Left lung (tissue), 10 donors: Measurements from ENCODE around the gene UPB1. TPM values are rescaled to one million over a fixed set of nuclear protein-coding genes. Genes with fewer than 3 reads are reported as not detected.

ENCODE experiments used
- ATAC-seq: fragments of 200-7000 bp; cut with Tn5 transposase; one replicate; pipeline ENCODE4 v1.9.1; 2020; ENCODE audit warnings: moderate library complexity
- DNase-seq, 4 donors: peaks; one replicate each; pipeline ENCODE4 v3.0.0-alpha.2; 2013 to 2020
- H3K27ac ChIP-seq, 2 donors: fragments of 200-600 bp; sonication (generic) in 1 of 2; one replicate each; pipeline versions ENCODE4 v1.5.0 to v1.8.0; 2020 to 2021
- H3K27me3 ChIP-seq, 2 donors: fragments of 200-600 bp; sonication (generic) in 1 of 2; one replicate each; pipeline versions ENCODE4 v1.5.0 to v1.8.0; 2020 to 2021
- H3K36me3 ChIP-seq, 2 donors: fragments of 200-600 bp; sonication (generic) in 1 of 2; one replicate each; pipeline versions ENCODE4 v1.5.0 to v1.8.0; 2020 to 2021
- H3K4me1 ChIP-seq, 2 donors: fragments of 200-600 bp; one replicate each; pipeline ENCODE4 v1.8.0; 2021
- H3K4me3 ChIP-seq, 2 donors: fragments of 200-600 bp; sonication (generic) in 1 of 2; one replicate each; pipeline versions ENCODE4 v1.5.0 to v1.8.0; 2020 to 2021; ENCODE audit warnings: mild to moderate bottlenecking in 1 of 2
- H3K9me3 ChIP-seq, 2 donors: fragments of 200-600 bp; sonication (generic) in 1 of 2; one replicate each; pipeline versions ENCODE4 v1.5.0 to v1.8.0; 2020 to 2021
- CTCF ChIP-seq, 2 donors: fragments of 200-600 bp; sonication (generic) in 1 of 2; IDR thresholded peaks; one replicate each; pipeline versions ENCODE4 v1.5.0 to v1.8.0; 2021; ENCODE audit warnings: antibody characterized with exemption in 2 of 2
- intact Hi-C, 2 donors: fragments of 100-400 bp; cut with DNase I; formaldehyde crosslinking; loops; one replicate each; pipeline versions ENCODE4 v1.11.2 to v1.14.2; 2022
- polyA plus RNA-seq, 6 donors: library from polyadenylated mRNA; unstranded; fragments of 120-200 nt; gene quantifications; one replicate each; pipeline ENCODE4 v1.2.1, GENCODE V29; 2013; ENCODE audit not compliant: insufficient read length in 6 of 6
- total RNA-seq, 2 donors: library from RNA; stranded (reverse); fragmentation: NEBNext Ultra II Directional; extraction: Animal tissue kit (Norgen Biotek cat#: 25700); gene quantifications; one replicate each; pipeline ENCODE4 v1.2.1, GENCODE V29; 2021
- donor health status: DM: no; HTN: yes; CAD: no.
- donor health status: DM: no; HTN: no; CAD: no.

UPB1 gene
- total and polyA plus RNA-seq, 8 donors: 0.50 to 2.3 (median 1.8) TPM

- peak; percentile 91 for ATAC-seq
- Histone ChIP-seq H3K27ac (peak within 1 kb of the TSS; percentile 98 to 99), H3K9me3 (no peaks in the 10 kb centered on the region), H3K4me1 (peaks cover 21 to 69% of the 10 kb centered on the region in 2 donors), H3K4me3 (peak within 1 kb of the TSS; percentile 95 to 100), H3K27me3 (no peaks in the 10 kb centered on the region), H3K36me3 (peaks cover 0 to 28% of the 10 kb centered on the region in 2 donors)
- DNase-seq: peak; percentile 99 to 100 (median 100)
- peak in 1 of 2 donors; percentile 26 for TF ChIP-seq CTCF (IDR thresholded peaks at IDR 0.05)
- intact Hi-C loops: no loop called here
Measured at GRCh38 chr22:24555165-24556039, 60.3 kb downstream of the UPB1 start, which contains the start of gene SNRPD3. Gene SNRPD3 (plus strand): TSS chr22:24555999. CDS start chr22:24557675, 1,676 bp downstream.

- Histone ChIP-seq H3K9me3 (no peaks in the 10 kb centered on the region), H3K27me3 (no peaks in the 10 kb centered on the region), H3K4me1 (peaks cover 6 to 47% of the 10 kb centered on the region in 2 donors), H3K4me3 (no peak overlapping the region), H3K36me3 (peaks cover 0 to 61% of the 10 kb centered on the region in 2 donors), H3K27ac (no peak overlapping the region)
- intact Hi-C loops: no loop called here
- no peak for ATAC-seq
- TF ChIP-seq CTCF (IDR thresholded peaks at IDR 0.05): no peak
- no peak for DNase-seq
Measured at GRCh38 chr22:24559471-24559870, 64.3 kb downstream of the UPB1 start.

GRCh38 chr22:24563246-24563645 is 68.1 kb downstream of the UPB1 start:
- Histone ChIP-seq H3K27ac (no peak overlapping the region), H3K9me3 (no peaks in the 10 kb centered on the region), H3K4me1 (peaks cover 4 to 40% of the 10 kb centered on the region in 2 donors), H3K36me3 (peaks cover 0 to 82% of the 10 kb centered on the region in 2 donors), H3K27me3 (no peaks in the 10 kb centered on the region), H3K4me3 (no peak overlapping the region)
- ATAC-seq (no peak), DNase-seq (no peak)
- intact Hi-C loops: no loop called here
- TF ChIP-seq CTCF (IDR thresholded peaks at IDR 0.05): no peak

- Histone ChIP-seq H3K27ac (no peak overlapping the region), H3K27me3 (no peaks in the 10 kb centered on the region), H3K9me3 (no peaks in the 10 kb centered on the region), H3K36me3 (peaks cover 0 to 82% of the 10 kb centered on the region in 2 donors), H3K4me3 (no peak overlapping the region), H3K4me1 (peaks cover 4 to 28% of the 10 kb centered on the region in 2 donors)
- TF ChIP-seq CTCF (IDR thresholded peaks at IDR 0.05): no peak
- DNase-seq (no peak), ATAC-seq (no peak)
- intact Hi-C loops: no loop called here
Measured at GRCh38 chr22:24564376-24565058, 69.4 kb downstream of the UPB1 start.

GRCh38 chr22:24565077-24565476 is 69.9 kb downstream of the UPB1 start:
- DNase-seq (no peak), ATAC-seq (no peak)
- H3K4me3 ChIP-seq: no peak overlapping the region
- no peaks in the 10 kb centered on the region for H3K27me3 ChIP-seq
- peaks cover 0 to 82% of the 10 kb centered on the region in 2 donors for H3K36me3 ChIP-seq
- intact Hi-C loops: no loop called here
- peaks cover 4 to 23% of the 10 kb centered on the region in 2 donors for H3K4me1 ChIP-seq
- no peak overlapping the region for H3K27ac ChIP-seq
- no peak for TF ChIP-seq CTCF (IDR thresholded peaks at IDR 0.05)
- H3K9me3 ChIP-seq: no peaks in the 10 kb centered on the region
